HG03378 (cell line): ENCODE data around the gene PFKM.

Source experiments
- ATAC-seq: cut with Tn5 transposase; IDR thresholded peaks from one replicate; pipeline ENCODE4 v1.9.1; 2021; ENCODE audit warnings: mild to moderate bottlenecking, moderate library complexity; ENCODE audit not compliant: unreplicated experiment

Gene PFKM

DNA sequence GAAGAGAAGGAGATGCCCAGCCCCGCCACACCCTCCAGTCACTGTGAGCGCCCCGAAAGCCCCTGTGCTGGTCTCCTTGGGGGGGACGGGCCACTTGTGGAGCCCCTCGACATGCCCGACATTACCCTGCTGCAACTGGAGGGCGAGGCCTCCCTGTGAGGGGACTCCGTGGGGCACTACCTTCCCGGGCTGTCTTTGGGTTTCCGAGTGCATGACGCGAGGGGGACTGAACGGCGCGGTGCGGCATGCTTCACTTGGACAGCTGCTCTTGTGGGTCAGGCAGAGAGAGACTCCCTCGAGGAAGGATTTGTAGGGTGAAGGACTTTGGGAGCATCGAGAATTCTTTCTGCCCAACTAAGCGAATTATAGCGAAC is 65.4 kb downstream of the PFKM start:
- ATAC-seq: no peak

DNA sequence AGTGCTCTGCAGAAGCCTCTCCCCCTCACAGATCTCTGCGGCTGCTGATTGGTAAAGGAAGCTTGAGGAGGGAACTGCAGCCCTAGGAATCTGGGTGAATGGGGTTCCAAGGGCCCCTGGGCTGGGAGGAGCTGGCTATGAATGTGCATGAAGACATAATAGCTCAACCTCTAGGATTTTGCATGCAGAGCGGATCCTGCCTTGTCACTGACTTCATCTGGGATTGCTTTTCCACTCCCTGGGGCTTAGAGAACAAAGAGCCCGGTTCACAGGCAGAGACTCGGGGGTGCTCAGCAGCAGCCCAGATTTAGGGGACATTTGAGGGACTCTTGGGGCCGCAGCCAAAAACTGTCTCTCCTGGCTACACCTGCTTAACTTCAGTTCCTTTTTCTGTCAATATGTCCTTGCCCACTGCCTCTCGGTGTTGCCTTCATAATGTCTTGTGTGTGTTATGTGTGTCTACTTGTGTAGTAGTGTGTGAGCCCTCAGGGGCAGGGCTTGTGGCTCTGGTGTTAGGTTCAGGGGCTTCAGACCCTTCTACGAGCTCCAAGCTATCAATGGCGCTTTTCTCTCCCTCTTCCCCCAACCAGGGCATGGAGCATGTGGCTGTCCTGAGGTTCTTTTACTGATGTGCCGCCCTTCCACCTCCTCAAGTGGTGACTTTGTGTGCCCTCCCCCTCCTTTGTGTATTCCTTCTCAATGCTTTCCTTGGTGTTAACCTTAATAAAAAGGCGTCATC is 66.2 kb downstream of the PFKM start:
- ATAC-seq: no peak

DNA sequence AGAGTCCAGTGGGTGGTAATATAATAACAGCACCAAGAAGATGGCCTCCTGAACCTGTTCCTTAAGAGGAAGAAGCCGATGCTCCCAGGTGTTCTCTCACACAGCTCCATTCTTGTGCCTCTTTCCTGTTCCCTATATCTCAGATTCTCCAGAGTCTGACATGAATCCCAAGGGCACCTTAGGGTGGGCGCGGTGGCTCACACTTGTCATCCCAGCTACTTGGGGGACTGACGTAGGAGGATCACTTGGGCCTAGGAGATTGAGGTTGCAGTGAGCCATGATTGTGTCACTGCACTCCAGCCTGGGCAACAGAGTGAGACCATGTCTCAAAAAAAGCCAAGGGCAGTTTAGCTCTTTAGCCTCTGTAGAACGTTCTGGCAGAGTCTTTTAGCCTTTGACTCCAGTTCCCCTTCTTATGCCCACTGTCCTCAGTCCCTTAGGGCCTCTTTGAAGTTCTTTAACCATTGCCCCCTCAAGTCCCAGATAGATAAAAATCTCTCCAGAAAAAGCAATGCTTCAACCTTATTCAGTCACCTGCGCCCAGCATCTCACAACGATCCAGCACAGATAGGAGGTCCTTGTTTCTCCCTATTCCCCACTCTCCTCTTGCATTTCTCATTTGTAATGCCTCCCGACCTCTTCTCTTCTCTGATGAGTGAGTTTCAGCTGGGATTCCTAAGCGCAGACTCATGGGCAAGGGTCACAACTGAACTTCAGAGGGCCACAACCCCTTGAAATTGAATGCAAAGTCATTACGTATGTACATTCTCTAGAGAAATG is 68.9 kb downstream of the PFKM start:
- ATAC-seq: no peak

DNA sequence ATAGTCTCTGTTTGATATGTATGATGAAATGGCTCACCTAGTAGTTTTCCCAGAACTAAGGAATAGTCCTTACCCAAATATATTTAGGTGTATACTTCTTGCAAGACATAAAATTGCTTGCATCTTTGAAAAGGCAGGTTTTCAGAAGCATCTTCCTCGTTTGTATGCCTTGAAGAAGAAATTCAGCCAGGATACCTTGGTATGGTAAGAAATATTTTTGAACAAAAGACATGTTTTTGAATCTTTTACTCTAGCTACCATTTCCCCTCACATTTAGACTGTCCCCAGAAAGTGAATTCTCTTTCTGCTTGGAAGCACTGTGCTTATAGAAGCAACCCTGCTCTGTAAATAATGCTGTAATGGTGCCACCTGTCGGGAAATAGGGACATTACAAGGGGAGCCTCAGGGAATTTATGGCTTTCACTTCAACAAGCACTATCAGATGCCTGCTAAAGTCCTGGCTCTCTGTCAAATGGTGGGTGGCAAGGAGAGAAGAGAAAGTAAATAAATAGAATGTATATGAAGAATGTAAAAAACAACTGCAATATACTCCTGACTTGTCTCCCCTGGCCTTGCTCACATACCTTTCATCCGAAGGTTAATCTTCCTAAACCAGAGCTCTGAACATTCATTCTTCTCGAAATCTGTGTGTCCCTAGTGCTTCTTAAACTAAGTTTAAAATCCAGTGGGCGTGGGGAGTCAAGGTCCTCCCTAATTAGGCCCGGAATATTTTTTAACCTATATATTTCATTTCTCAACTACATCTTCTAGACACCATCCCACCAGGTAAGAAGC is 70.4 kb downstream of the PFKM start:
- peak; percentile 65 for ATAC-seq

DNA sequence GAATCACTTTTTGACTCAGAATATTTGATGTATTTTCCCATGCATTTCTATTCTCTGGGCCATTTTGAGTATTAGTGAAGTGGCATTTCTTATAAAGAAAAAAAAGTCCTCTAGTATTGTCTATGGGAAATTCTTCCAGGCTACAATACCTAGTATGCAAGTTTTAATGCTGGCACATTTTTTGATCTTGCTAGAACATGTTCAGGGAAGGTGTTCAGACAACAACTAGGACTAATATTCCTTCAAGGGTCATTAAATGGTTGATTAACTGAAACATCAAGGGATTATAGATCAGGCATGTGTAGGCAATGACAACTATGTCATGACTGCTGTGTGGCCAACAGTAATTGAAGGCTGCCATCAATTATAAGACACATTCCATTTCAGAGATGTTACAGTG is 71.9 kb downstream of the PFKM start:
- ATAC-seq: no peak

DNA sequence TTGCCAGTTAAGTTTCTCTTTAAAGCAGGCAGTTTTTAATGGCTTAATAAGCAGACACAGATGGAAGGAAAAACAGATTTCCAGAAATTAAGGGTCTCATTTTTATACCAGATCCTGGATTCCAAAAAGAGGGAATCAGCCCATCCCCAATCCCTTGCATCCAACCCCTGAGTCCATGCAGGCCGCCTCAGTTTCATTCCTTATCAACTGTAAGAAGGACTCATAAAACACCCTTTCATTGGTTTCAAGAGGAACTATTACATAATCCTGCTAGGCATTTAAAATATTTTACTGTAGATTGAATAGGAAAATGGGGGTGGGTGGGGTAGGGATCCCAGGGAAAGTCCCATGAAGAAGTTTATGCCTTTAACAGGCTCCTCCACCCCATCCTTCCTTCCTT is 73.7 kb downstream of the PFKM start:
- no peak for ATAC-seq

DNA sequence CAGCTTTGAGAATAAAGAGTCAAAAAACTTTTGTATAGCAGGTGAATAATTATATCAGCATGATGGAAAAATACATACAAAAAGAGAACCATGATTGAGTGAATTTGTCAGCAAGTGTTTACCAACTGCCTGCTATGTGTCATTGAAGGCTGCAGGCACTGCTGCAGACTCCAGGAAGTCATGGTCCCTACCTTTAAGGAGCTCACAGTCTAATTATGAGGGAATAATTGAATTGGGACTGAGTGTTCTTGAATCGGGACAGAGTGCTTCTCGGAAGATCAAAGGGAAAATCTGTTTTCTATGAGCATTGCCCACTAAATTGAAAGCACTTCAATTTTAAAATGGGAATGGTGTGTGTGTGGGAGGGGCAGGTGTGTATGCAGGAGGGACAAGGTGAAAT is 74.5 kb downstream of the PFKM start:
- no peak for ATAC-seq

DNA sequence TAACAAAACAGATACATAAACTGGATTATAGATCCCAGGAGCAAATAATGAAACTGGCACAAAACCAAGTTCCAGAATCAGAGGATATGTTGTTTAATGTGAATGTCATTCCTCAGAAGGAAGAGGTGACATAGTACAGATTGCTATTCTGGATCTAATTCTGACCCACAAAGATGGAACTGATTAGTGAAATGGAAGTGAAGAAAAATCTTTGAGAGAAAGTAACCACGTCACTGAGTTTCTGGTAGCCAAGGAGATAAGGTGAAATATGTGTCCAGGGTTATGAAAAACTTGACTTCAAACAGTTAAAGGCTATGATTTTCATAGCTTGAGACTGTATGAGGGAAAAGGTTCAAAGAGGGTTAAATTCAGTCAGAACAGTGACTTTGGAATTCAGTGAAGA is 75.6 kb downstream of the PFKM start:
- no peak for ATAC-seq
